Astrocyte of the spinal cord (primary cell): ENCODE results near the gene TAS1R1.

Experiments used
- DNase-seq: peaks from one replicate; pipeline ENCODE4 v3.0.0; 2011; ENCODE audit warnings: low read depth, low spot score
- H3K4me3 ChIP-seq: 2 replicates; pipeline ENCODE4 v1.5.1; 2011; ENCODE audit warnings: low read depth, mild to moderate bottlenecking, low read length, moderate library complexity
- in situ Hi-C: cut with HindIII; loops from 2 replicates; pipeline ENCODE4 v1.10.0; 2017; ENCODE audit warnings: low sequenced_read_pairs
- TF ChIP-seq, protein P1 (sequence below): IDR thresholded peaks from 2 replicates; pipeline ENCODE4 v1.5.1; 2012; ENCODE audit warnings: low read depth, mild to moderate bottlenecking, low read length, inconsistent platforms

TAS1R1 gene

DNA sequence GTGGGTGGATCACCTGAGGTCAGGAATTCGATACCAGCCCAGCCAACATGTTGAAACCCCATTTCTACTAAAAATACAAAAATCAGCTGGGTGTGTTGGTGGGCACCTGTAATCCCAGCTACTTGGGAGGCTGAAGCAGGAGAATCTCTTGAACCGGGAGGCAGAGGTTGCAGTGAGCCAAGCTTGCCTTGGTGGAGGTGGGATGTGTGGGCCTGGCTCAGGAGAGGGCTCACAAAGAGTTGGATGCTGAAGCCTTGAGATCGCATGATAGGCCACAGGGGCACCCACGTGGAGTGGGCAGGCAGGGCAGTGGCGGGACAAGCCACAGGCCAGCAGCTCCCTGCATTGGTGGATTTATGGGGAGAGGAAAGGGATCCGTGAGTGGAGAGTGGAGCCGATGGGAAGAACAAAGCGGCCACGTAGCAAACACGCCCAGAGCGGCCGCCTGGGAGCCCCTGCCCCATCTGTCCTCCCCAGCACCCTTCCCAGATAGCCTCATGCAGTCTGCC is 73.9 kb downstream of the TAS1R1 start:
- H3K4me3 ChIP-seq = no peak overlapping the region
- TF ChIP-seq, protein P1, sequence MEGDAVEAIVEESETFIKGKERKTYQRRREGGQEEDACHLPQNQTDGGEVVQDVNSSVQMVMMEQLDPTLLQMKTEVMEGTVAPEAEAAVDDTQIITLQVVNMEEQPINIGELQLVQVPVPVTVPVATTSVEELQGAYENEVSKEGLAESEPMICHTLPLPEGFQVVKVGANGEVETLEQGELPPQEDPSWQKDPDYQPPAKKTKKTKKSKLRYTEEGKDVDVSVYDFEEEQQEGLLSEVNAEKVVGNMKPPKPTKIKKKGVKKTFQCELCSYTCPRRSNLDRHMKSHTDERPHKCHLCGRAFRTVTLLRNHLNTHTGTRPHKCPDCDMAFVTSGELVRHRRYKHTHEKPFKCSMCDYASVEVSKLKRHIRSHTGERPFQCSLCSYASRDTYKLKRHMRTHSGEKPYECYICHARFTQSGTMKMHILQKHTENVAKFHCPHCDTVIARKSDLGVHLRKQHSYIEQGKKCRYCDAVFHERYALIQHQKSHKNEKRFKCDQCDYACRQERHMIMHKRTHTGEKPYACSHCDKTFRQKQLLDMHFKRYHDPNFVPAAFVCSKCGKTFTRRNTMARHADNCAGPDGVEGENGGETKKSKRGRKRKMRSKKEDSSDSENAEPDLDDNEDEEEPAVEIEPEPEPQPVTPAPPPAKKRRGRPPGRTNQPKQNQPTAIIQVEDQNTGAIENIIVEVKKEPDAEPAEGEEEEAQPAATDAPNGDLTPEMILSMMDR = no peak
- DNase-seq = no peak
- in situ Hi-C loops = no loop called here
